ENCODE data around the gene THAP12. TPM values are rescaled to one million over a fixed set of nuclear protein-coding genes. Genes with fewer than 3 reads are reported as not detected.
A peak's percentile ranks its signal among the peaks of the same experiment; 100 is the strongest.
"Not testable (repeated sequence)": the region's sequence is repeated elsewhere in the genome, so short reads cannot be mapped to it uniquely, and the experiment has no call there.

THAP12 gene
- total RNA-seq, 2 experiments from 2014 or later, result 50.3 TPM

- H3K36me3 Mint-ChIP-seq (ENCODE audit: low read depth), result no peaks in the 10 kb centered on the region
- H3K27me3 Mint-ChIP-seq, result peaks cover 40% of the 10 kb centered on the region
- ChIA-PET CTCF (interaction anchor here (8.2 kb wide), 1 partner anchor 113 kb away, joined by 214 read pairs; no protein-coding TSS in a partner anchor), POLR2A (interaction anchor here (0.9 kb wide), 1 partner anchor 35 kb away, joined by 3 read pairs; no protein-coding TSS in a partner anchor)
- H3K9me3 Mint-ChIP-seq, result no peaks in the 10 kb centered on the region
- DNase-seq, result no peak
- intact Hi-C loops (cut with micrococcal nuclease), result no loop called here
- no peak for TF ChIP-seq CTCF (IDR thresholded peaks at IDR 0.05)
- no peak overlapping the region for H3K27ac Mint-ChIP-seq
- ATAC-seq, result no peak
- no peaks in the 10 kb centered on the region for H3K4me1 Mint-ChIP-seq (ENCODE audit: low read depth)
- no peak overlapping the region for H3K4me3 Mint-ChIP-seq
Measured at GRCh38 chr11:76321820-76322524, 59.0 kb downstream of the THAP12 start.

- no peak for DNase-seq
- no peaks in the 10 kb centered on the region for H3K4me1 Mint-ChIP-seq (ENCODE audit: low read depth)
- ChIA-PET POLR2A (no interaction called here), CTCF (interaction anchor here (8.2 kb wide), 1 partner anchor 112 kb away, joined by 214 read pairs; no protein-coding TSS in a partner anchor)
- H3K4me3 Mint-ChIP-seq, result no peak overlapping the region
- ATAC-seq, result no peak
- no peak for TF ChIP-seq CTCF (IDR thresholded peaks at IDR 0.05)
- H3K27ac Mint-ChIP-seq, result no peak overlapping the region
- intact Hi-C loops (cut with micrococcal nuclease), result no loop called here
- peaks cover 40% of the 10 kb centered on the region for H3K27me3 Mint-ChIP-seq
- H3K36me3 Mint-ChIP-seq (ENCODE audit: low read depth), result no peaks in the 10 kb centered on the region
- H3K9me3 Mint-ChIP-seq, result no peaks in the 10 kb centered on the region
Measured at GRCh38 chr11:76321340-76321739, 59.6 kb downstream of the THAP12 start.

- no peak overlapping the region for H3K4me3 Mint-ChIP-seq
- ChIA-PET CTCF (interaction anchor here (2.9 to 8.2 kb wide), 2 partner anchors 112 to 168 kb away, joined by 15 to 214 read pairs; no protein-coding TSS in a partner anchor), POLR2A (interaction anchor here (1.7 kb wide), 1 partner anchor 114 kb away, joined by 4 read pairs; no protein-coding TSS in a partner anchor)
- peaks cover 40% of the 10 kb centered on the region for H3K27me3 Mint-ChIP-seq
- intact Hi-C loops (cut with micrococcal nuclease), result no loop called here
- TF ChIP-seq CTCF (IDR thresholded peaks at IDR 0.05), result no peak
- H3K4me1 Mint-ChIP-seq (ENCODE audit: low read depth), result no peaks in the 10 kb centered on the region
- H3K9me3 Mint-ChIP-seq, result no peaks in the 10 kb centered on the region
- no peak overlapping the region for H3K27ac Mint-ChIP-seq
- no peaks in the 10 kb centered on the region for H3K36me3 Mint-ChIP-seq (ENCODE audit: low read depth)
- ATAC-seq, result no peak
- no peak for DNase-seq
Measured at GRCh38 chr11:76320929-76321328, 60.0 kb downstream of the THAP12 start.

- H3K27me3 Mint-ChIP-seq, result peaks cover 37% of the 10 kb centered on the region
- H3K36me3 Mint-ChIP-seq (ENCODE audit: low read depth); H3K27ac Mint-ChIP-seq; H3K4me1 Mint-ChIP-seq (ENCODE audit: low read depth); ATAC-seq; H3K4me3 Mint-ChIP-seq; DNase-seq; H3K9me3 Mint-ChIP-seq: not testable (repeated sequence)
- CTCF ChIA-PET, result interaction anchor here (0.8 to 8.2 kb wide), 19 partner anchors 8 to 422 kb away, joined by 3 to 214 read pairs (median 4); no protein-coding TSS in a partner anchor
- POLR2A ChIA-PET, result interaction anchor here (1.7 kb wide), 1 partner anchor 112 kb away, joined by 4 read pairs; no protein-coding TSS in a partner anchor
- intact Hi-C loops (cut with micrococcal nuclease), result loop anchor here (2.0 to 10.0 kb wide), 2 partner anchors 113 to 435 kb away; partner anchors contain the start of gene WNT11
Measured at GRCh38 chr11:76319798-76320197, 61.1 kb downstream of the THAP12 start.

GRCh38 chr11:76318744-76319384 is 62.1 kb downstream of the THAP12 start:
- peak; percentile 91 for DNase-seq
- no peaks in the 10 kb centered on the region for H3K9me3 Mint-ChIP-seq
- ChIA-PET CTCF (interaction anchor here (0.6 to 8.2 kb wide), 27 partner anchors 9 to 530 kb away, joined by 3 to 214 read pairs (median 4); no protein-coding TSS in a partner anchor), POLR2A (no interaction called here)
- H3K27me3 Mint-ChIP-seq, result peaks cover 37% of the 10 kb centered on the region
- intact Hi-C loops (cut with micrococcal nuclease), result loop anchor here (2.0 to 10.0 kb wide), 2 partner anchors 112 to 434 kb away; partner anchors contain the start of gene WNT11
- no peak overlapping the region for H3K27ac Mint-ChIP-seq
- H3K36me3 Mint-ChIP-seq (ENCODE audit: low read depth), result no peaks in the 10 kb centered on the region
- peak; percentile 88 for TF ChIP-seq CTCF (IDR thresholded peaks at IDR 0.05)
- no peaks in the 10 kb centered on the region for H3K4me1 Mint-ChIP-seq (ENCODE audit: low read depth)
- peak; percentile 98 for ATAC-seq
- H3K4me3 Mint-ChIP-seq, result no peak overlapping the region
